SH-SY5Y (cell line): ENCODE measurements around the gene FBXL7.

Experiments used
- GATA2 ChIP-seq: IDR thresholded peaks from 2 replicates; pipeline ENCODE4 v1.6.1; 2011; ENCODE audit warnings: mild to moderate bottlenecking, low read depth, low read length
- GATA3 ChIP-seq: IDR thresholded peaks from 2 replicates; pipeline ENCODE4 v1.6.1; 2011; ENCODE audit warnings: low read depth, mild to moderate bottlenecking, low read length, moderate library complexity

FBXL7 gene

GRCh38 chr5:15951126-15951525 lies 451.1 kb downstream of the FBXL7 start:
- TF ChIP-seq GATA3 (no peak), GATA2 (no peak)

GRCh38 chr5:15951550-15951949 lies 451.6 kb downstream of the FBXL7 start:
- TF ChIP-seq GATA2 = no peak
- TF ChIP-seq GATA3 = no peak

- TF ChIP-seq GATA3 = no peak
Measured at GRCh38 chr5:15956622-15957021, 456.6 kb downstream of the FBXL7 start.

GRCh38 chr5:15957124-15957523 lies 457.1 kb downstream of the FBXL7 start:
- TF ChIP-seq GATA3 (no peak), GATA2 (no peak)

GRCh38 chr5:15959370-15960164 lies 459.6 kb downstream of the FBXL7 start:
- TF ChIP-seq GATA3 (peak; percentile 51; the same call in 1 of the 2 replicates), GATA2 (peak; percentile 84)

- TF ChIP-seq GATA3 (no peak), GATA2 (no peak)
Measured at GRCh38 chr5:15966066-15966640, 466.2 kb downstream of the FBXL7 start.

- TF ChIP-seq GATA3 (no peak), GATA2 (no peak)
Measured at GRCh38 chr5:15966651-15967050, 466.7 kb downstream of the FBXL7 start.

- no peak for TF ChIP-seq GATA2
- no peak for TF ChIP-seq GATA3
Measured at GRCh38 chr5:15968993-15969392, 469.0 kb downstream of the FBXL7 start.

- TF ChIP-seq GATA3 (no peak), GATA2 (no peak)
Measured at GRCh38 chr5:15977851-15978250, 477.9 kb downstream of the FBXL7 start.

GRCh38 chr5:15980835-15981234 lies 480.9 kb downstream of the FBXL7 start:
- TF ChIP-seq GATA2 (no peak), GATA3 (no peak)

GRCh38 chr5:15983392-15983791 lies 483.4 kb downstream of the FBXL7 start:
- no peak for TF ChIP-seq GATA3
- TF ChIP-seq GATA2 = no peak
